HUES64 (cell line): ENCODE data around the gene CEP250.

Experiments used
- H3K27ac ChIP-seq: 2 replicates; pipeline ENCODE4 v1.7.0; 2013; ENCODE audit warnings: low read depth, low read length, inconsistent platforms
- H3K27me3 ChIP-seq: 2 replicates; pipeline ENCODE4 v1.6.1; 2013; ENCODE audit warnings: mild to moderate bottlenecking, low read length; ENCODE audit not compliant: insufficient read depth
- H3K36me3 ChIP-seq: 2 replicates; pipeline ENCODE4 v1.6.1; 2013; ENCODE audit warnings: mild to moderate bottlenecking, low read length; ENCODE audit not compliant: insufficient read depth
- H3K4me1 ChIP-seq: 2 replicates; pipeline ENCODE4 v1.6.1; 2013; ENCODE audit warnings: mild to moderate bottlenecking, low read length, moderate library complexity; ENCODE audit not compliant: insufficient read depth
- H3K4me3 ChIP-seq: 2 replicates; pipeline ENCODE4 v1.5.1; 2013; ENCODE audit warnings: mild to moderate bottlenecking, low read length, moderate library complexity
- H3K9ac ChIP-seq: 2 replicates; pipeline ENCODE4 v1.6.1; 2013; ENCODE audit warnings: mild to moderate bottlenecking, low read depth, low read length
- H3K9me3 ChIP-seq: 2 replicates; pipeline ENCODE4 v1.6.1; 2013; ENCODE audit warnings: low read depth, low read length; ENCODE audit not compliant: insufficient read depth
- WGBS: fragments of 150-250, 120-280 bp; methylation state at CpG from one replicate; pipeline ENCODE4 v1.1.7; 2013; ENCODE audit warnings: missing lambda C conversion rate; 5-methylcytosine and 5-hydroxymethylcytosine counted together

Gene CEP250

DNA sequence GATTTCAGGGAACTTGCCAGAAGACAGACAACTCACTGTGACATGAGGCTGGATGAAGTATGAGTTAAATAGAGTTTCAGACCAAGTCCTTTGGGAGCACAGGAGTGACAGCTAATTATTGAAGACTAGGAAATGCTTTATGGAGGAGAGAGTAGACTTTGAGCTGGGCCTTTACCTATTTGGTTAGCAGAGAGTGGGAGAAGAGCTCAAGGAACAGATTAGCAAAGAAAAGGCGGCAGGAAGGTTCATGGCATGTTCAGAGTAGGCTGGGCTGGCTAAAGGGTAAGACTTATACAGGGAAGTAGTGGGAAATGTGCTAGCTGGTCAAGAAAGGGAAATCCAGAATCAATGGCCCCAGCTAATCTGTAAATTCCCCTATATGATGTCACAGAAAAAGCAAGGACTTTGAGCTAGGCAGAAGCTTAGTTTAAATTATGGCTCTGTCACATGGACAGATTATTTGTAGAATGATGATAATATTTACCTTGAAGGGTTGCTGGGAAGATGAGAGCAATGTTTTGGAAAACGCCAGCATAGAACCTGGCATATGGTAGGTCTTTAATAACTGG is 19.0 kb downstream of the CEP250 start:
- H3K27ac ChIP-seq: no peak overlapping the region
- 89% methylated on average over 2 of the region's 2 CpGs for WGBS
- no peaks in the 10 kb centered on the region for H3K27me3 ChIP-seq
- H3K4me1 ChIP-seq: no peaks in the 10 kb centered on the region
- peaks cover 97% of the 10 kb centered on the region for H3K36me3 ChIP-seq
- no peak overlapping the region for H3K9ac ChIP-seq
- H3K4me3 ChIP-seq: no peak overlapping the region
- no peaks in the 10 kb centered on the region for H3K9me3 ChIP-seq

DNA sequence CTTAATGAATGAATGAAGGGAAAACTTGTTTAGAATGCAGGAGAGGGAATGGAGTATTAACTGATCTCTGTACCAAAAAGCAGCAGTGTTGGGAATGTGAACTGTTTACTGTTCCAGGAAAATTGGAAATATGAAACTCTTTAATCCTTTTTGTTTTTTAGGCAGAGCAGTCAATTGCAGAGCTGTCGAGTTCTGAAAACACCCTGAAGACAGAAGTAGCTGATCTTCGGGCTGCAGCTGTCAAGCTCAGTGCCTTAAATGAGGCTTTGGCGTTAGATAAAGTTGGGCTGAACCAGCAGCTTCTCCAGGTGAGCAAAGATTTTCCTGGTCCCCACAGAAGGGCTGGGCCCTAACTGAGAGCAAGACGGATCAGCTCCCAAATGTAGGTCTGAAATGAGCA is 20.9 kb downstream of the CEP250 start:
- Histone ChIP-seq H3K9ac (no peak overlapping the region), H3K4me3 (no peak overlapping the region), H3K9me3 (no peaks in the 10 kb centered on the region), H3K27ac (no peak overlapping the region), H3K4me1 (no peaks in the 10 kb centered on the region), H3K27me3 (no peaks in the 10 kb centered on the region), H3K36me3 (peaks cover 97% of the 10 kb centered on the region)
- 93% methylated on average over 4 of the region's 4 CpGs for WGBS

DNA sequence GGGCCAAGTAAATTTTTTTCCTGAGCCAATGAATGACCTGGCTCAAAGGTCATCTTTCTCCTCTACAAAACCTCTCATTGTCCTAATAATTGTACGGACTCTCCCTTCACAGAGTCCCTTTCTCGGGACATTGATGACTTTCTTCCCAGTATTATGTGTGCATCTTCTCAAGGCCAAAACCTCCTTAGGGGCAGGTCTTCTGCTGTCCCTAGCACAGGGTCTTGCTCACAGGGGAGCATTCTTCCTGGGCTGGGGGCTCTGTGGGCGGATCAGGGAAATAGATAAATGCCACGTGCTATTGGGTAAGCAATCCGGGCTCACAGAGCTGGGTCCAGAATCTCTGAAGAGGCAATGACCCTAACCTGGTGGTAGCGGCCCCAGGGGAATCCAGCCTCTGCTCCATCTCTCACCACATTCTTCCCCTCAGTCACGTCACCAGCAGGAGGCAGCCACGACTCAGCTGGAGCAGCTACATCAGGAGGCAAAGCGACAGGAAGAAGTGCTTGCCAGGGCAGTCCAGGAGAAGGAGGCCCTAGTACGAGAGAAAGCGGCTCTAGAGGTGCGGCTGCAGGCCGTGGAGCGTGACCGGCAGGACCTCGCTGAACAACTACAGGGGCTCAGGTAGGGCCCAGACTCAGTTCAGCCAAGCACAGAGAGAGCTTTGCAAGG is 23.5 kb downstream of the CEP250 start:
- no peak overlapping the region for H3K27ac ChIP-seq
- peaks cover 89% of the 10 kb centered on the region for H3K36me3 ChIP-seq
- 93% methylated on average over 16 of the region's 16 CpGs for WGBS

DNA sequence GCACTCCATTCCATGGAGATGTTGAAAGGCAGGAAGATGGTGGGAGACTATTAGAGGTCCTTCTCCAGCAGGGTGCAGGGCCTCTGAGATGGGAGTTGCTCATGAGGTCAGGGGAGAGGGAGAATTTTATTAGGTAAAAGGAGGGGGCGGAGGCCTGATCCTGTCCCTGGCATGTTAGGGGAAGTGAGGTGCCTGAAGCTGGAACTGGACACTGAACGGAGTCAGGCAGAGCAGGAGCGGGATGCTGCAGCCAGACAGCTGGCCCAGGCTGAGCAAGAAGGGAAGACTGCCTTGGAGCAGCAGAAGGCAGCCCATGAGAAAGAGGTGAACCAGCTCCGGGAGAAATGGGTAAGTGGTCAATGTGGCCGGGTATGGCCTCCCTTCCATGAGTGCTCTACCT is 24.4 kb downstream of the CEP250 start:
- Histone ChIP-seq H3K9ac (no peak overlapping the region), H3K27ac (no peak overlapping the region)
- WGBS: 94% methylated on average over 5 of the region's 5 CpGs

More for the DNA sequence above, 23.5 kb downstream of the CEP250 start:
- Histone ChIP-seq H3K4me3 (no peak overlapping the region), H3K4me1 (no peaks in the 10 kb centered on the region), H3K9ac (no peak overlapping the region), H3K9me3 (peaks cover 6% of the 10 kb centered on the region; the same call in 1 of the 2 replicates), H3K27me3 (no peaks in the 10 kb centered on the region)

DNA sequence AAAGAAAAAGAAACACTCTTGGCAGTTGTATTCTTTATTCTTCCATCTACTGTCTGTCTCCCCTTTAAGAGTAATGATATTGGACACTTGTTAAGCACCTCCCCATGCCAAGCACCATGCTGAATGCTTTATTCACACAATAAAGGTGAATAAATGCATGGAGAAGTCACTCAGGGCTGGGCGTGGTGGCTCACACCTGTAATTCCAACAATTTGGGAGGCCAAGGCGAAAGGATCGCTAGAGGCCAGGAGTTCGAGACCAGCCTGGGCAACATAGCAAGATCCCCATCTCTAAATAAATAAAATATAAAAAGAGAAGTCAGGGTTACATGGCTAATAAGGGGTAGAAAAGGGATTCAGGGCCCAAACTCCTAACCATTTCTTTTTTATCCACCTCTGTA is 32.1 kb downstream of the CEP250 start:
- H3K9me3 ChIP-seq: peaks cover 6% of the 10 kb centered on the region; the same call in 1 of the 2 replicates
- no peak overlapping the region for H3K27ac ChIP-seq
- H3K4me3 ChIP-seq: no peak overlapping the region
- no peak overlapping the region for H3K9ac ChIP-seq
- no peaks in the 10 kb centered on the region for H3K4me1 ChIP-seq
- 100% methylated on average over 3 of the region's 4 CpGs for WGBS
- peaks cover 83% of the 10 kb centered on the region for H3K36me3 ChIP-seq
- no peaks in the 10 kb centered on the region for H3K27me3 ChIP-seq

More for the DNA sequence above, 24.4 kb downstream of the CEP250 start:
- no peak overlapping the region for H3K4me3 ChIP-seq
- H3K36me3 ChIP-seq: peaks cover 89% of the 10 kb centered on the region
- no peaks in the 10 kb centered on the region for H3K27me3 ChIP-seq
- H3K9me3 ChIP-seq: peaks cover 6% of the 10 kb centered on the region; the same call in 1 of the 2 replicates
- no peaks in the 10 kb centered on the region for H3K4me1 ChIP-seq

DNA sequence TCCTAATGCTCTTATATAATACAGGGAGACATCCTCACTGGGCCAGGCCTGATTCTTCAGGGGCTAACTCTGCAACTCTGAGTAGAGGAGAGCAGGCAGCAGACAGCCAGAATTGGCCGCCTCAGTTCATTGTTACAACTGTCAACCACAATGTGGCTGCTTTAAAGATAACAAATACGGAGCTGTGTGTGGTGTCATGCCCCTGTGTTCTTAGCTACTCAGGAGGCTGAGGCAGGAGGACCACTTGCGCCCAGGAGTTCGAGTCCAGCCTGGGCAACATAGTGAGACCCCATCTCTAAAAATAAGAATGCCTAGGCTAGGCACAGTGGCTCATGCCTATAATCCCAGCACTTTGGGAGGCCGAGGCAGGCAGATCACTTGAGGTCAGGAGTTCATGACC is 34.3 kb downstream of the CEP250 start:
- H3K4me1 ChIP-seq: no peaks in the 10 kb centered on the region
- H3K4me3 ChIP-seq: no peak overlapping the region
- no peak overlapping the region for H3K9ac ChIP-seq
- H3K27me3 ChIP-seq: no peaks in the 10 kb centered on the region
- H3K9me3 ChIP-seq: no peaks in the 10 kb centered on the region
- WGBS: 97% methylated on average over 5 of the region's 5 CpGs
- H3K36me3 ChIP-seq: peaks cover 84% of the 10 kb centered on the region
- H3K27ac ChIP-seq: no peak overlapping the region

DNA sequence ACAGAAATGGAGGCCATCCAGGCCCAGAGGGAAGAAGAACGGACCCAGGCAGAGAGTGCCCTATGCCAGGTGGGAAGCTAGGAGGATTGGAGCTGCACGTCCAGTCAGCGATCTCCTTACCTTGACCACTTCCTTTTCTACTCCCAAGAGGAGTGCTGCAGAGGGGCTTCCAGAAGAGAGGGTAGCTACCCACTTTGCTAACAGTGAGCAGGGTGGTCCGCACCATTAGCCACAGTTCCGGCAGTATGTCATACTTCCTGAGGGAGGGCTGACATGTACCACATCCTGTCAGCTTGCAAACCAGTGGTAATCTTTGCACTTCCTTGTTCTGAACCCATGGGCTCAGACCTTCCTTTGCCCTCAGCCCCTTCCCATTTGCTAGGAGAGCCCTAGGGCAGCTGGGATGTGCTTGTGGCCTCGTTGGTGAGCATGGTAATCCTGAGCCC is 35.4 kb downstream of the CEP250 start:
- no peak overlapping the region for H3K4me3 ChIP-seq
- H3K9me3 ChIP-seq: no peaks in the 10 kb centered on the region
- no peaks in the 10 kb centered on the region for H3K27me3 ChIP-seq
- no peaks in the 10 kb centered on the region for H3K4me1 ChIP-seq
- H3K27ac ChIP-seq: no peak overlapping the region
- WGBS: 94% methylated on average over 6 of the region's 6 CpGs
- peaks cover 90% of the 10 kb centered on the region for H3K36me3 ChIP-seq
- H3K9ac ChIP-seq: no peak overlapping the region

DNA sequence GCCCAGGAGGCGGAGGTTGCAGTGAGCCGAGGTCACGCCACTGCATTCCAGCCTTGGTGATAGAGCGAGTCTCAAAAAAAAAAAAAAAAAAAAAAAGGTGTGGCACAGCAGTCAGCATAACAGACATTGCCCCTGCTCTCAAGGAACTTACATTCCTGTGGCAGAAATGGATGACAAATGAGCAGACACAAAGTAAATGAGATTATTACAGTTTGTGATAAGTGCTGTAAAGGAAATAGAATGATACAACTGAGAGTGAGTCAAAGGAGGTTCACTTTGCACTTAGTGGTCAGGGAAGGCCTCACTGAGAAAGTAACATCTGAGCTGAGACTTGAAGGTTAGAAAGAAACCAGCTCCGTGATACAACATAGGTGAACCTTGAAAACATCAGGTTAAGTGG is 36.4 kb downstream of the CEP250 start:
- no peaks in the 10 kb centered on the region for H3K4me1 ChIP-seq
- WGBS: 97% methylated on average over 5 of the region's 5 CpGs
- H3K27ac ChIP-seq: no peak overlapping the region
- no peak overlapping the region for H3K9ac ChIP-seq
- no peaks in the 10 kb centered on the region for H3K27me3 ChIP-seq
- H3K9me3 ChIP-seq: no peaks in the 10 kb centered on the region
- no peak overlapping the region for H3K4me3 ChIP-seq
- H3K36me3 ChIP-seq: peaks cover 91% of the 10 kb centered on the region

DNA sequence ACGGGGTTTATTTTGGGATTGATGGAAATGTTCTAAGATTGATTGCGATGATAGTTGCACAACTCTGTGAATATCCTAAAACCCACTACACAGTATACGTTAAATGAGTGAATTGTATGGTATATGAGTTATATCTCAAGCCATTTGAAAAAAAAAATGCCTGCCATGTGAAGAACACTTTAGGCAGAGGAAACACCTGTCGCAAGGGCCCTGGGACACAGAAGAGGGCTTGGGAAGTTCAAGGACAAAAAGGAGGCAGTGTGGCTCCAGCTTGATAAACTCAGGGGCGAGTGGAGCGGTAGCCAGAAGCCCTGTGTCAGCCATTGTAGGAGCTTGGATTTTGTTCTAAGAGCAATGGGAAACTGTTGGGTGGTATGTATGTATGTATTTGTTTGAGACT is 37.0 kb downstream of the CEP250 start:
- Histone ChIP-seq H3K4me1 (no peaks in the 10 kb centered on the region), H3K27me3 (no peaks in the 10 kb centered on the region), H3K36me3 (peaks cover 92% of the 10 kb centered on the region), H3K9me3 (no peaks in the 10 kb centered on the region), H3K9ac (no peak overlapping the region), H3K4me3 (no peak overlapping the region), H3K27ac (no peak overlapping the region)
- WGBS: 93% methylated on average over 5 of the region's 6 CpGs

DNA sequence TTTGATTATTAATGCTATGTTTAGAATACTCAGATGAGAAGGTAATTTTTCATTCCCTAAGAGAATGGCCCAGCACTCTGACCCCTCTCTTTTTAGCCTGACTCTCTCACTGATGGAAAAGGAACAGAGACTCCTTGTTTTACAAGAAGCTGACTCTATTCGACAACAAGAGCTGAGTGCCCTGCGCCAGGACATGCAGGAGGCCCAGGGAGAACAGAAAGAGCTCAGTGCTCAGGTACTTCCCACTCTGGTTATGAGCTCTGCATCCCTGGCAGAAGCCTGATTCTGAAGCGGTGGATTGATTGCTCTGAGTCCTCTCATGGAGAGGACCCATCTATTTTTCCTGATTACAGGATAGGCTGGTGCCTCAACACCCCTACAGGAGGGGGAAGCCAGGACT is 41.1 kb downstream of the CEP250 start:
- peaks cover 97% of the 10 kb centered on the region for H3K36me3 ChIP-seq
- no peak overlapping the region for H3K4me3 ChIP-seq
- no peak overlapping the region for H3K27ac ChIP-seq
- no peaks in the 10 kb centered on the region for H3K4me1 ChIP-seq
- H3K9me3 ChIP-seq: no peaks in the 10 kb centered on the region
- no peaks in the 10 kb centered on the region for H3K27me3 ChIP-seq
- 95% methylated on average over 3 of the region's 3 CpGs for WGBS
- H3K9ac ChIP-seq: no peak overlapping the region

DNA sequence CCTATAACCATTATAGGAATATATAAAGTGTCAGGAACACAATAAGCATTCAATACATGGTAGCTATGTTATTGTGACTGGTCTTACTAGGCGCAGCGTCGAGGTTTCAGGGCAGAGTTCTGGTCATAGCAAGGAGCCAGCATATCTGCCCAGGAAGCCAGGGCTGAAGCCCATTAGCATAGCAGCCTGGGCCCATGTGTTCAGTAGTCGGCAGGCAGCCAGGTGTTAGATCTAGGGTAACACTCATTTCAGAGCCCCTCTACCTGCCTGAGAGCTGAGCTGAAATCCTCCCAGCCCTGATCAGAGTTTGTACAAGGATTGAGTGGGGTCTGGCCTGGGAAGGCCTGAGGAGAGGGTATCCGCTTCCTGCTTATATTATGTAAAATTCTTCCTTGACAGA is 41.9 kb downstream of the CEP250 start:
- H3K9ac ChIP-seq: no peak overlapping the region
- H3K4me3 ChIP-seq: no peak overlapping the region
- H3K4me1 ChIP-seq: no peaks in the 10 kb centered on the region
- WGBS: 95% methylated on average over 5 of the region's 5 CpGs
- H3K27me3 ChIP-seq: no peaks in the 10 kb centered on the region
- peaks cover 97% of the 10 kb centered on the region for H3K36me3 ChIP-seq
- no peak overlapping the region for H3K27ac ChIP-seq
- no peaks in the 10 kb centered on the region for H3K9me3 ChIP-seq
